Gastrocnemius medialis (tissue), 4 donors: ENCODE data around the gene MYO3B.

ENCODE experiments used
- POLR2A ChIP-seq, 2 donors: fragments of 450-650 bp; IDR thresholded peaks; one replicate each; pipeline ENCODE4 v1.6.1; 2017; ENCODE audit warnings: antibody characterized with exemption in 2 of 2, mild to moderate bottlenecking in 2 of 2, moderate library complexity in 2 of 2
- TF ChIP-seq, protein P1 (sequence below), 5 experiments: fragments of 450-650 bp in 3 of 5; fragments of 200-600 bp in 2 of 5; sonication (generic) in 2 of 5; IDR thresholded peaks in 4 of 5; conservative IDR thresholded peaks in 1 of 5; 1 replicate in 4 of 5; 2 replicates in 1 of 5; pipeline ENCODE4 v1.5.1; 2016 to 2019; ENCODE audit warnings: antibody characterized with exemption in 5 of 5, mild to moderate bottlenecking in 3 of 5, moderate library complexity in 3 of 5

DNA sequence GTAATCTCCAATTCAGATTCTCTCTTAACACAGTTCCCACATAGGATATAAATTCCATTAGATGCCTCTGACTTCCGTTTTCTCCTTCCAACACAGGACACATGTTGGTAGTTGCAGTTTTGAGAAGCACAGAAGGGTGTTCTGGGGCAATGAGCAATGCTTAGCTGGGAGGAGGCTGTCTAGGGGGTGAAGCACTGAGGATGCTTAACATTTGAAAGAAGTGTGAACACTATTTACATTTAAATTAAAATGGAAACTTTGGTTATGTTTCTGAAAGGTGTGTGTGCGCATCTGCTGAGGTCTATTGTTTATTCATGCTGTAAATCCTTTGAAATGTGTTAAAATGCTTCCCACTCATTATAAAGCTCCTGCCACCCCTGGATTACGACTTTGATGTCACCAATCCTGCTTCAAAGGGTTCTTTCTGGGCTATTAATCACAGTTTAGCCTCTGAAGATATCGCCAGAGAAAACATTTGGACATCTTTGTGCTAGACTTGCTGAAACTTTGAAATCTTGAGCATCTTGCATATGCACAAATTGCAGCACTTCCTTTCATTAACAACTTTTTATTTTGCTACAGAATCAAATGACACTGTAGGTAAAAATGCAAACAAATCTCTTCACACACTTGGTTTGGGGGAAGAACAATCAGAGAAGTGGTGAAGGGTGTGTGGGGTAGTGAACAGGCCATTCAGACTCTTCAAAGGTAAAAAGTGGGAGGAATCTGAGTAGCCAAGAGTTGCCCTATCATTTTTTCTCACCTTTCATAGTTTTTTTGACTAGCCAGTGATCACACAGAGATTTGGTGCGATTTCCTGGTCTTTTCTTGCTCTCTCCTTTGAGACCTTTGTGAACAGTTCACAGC is 258.4 kb downstream of the MYO3B start:
- TF ChIP-seq, protein P1, sequence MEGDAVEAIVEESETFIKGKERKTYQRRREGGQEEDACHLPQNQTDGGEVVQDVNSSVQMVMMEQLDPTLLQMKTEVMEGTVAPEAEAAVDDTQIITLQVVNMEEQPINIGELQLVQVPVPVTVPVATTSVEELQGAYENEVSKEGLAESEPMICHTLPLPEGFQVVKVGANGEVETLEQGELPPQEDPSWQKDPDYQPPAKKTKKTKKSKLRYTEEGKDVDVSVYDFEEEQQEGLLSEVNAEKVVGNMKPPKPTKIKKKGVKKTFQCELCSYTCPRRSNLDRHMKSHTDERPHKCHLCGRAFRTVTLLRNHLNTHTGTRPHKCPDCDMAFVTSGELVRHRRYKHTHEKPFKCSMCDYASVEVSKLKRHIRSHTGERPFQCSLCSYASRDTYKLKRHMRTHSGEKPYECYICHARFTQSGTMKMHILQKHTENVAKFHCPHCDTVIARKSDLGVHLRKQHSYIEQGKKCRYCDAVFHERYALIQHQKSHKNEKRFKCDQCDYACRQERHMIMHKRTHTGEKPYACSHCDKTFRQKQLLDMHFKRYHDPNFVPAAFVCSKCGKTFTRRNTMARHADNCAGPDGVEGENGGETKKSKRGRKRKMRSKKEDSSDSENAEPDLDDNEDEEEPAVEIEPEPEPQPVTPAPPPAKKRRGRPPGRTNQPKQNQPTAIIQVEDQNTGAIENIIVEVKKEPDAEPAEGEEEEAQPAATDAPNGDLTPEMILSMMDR (IDR thresholded peaks at IDR 0.05 in 4 of 5, conservative IDR thresholded peaks at IDR 0.05 in 1 of 5): no peak
- no peak for TF ChIP-seq POLR2A (IDR thresholded peaks at IDR 0.05)
